GM12892 (cell line): ENCODE data around the gene RPL35. TPM values are rescaled to one million over a fixed set of nuclear protein-coding genes. Genes with fewer than 3 reads are reported as not detected.

Source experiments
- DNase-seq: peaks from one replicate; pipeline ENCODE4 v3.0.0; 2011; ENCODE audit not compliant: insufficient read length
- FAIRE-seq: peaks from 2 replicates; lab custom pipeline; 2011; peaks lifted over from hg19 to GRCh38; lab: Jason Lieb, UNC
- POLR2A ChIP-seq: IDR thresholded peaks from 2 replicates; pipeline ENCODE4 v1.6.1; 2011; ENCODE audit warnings: low read depth, low read length, control low read depth
- POLR2AphosphoS5 ChIP-seq: IDR thresholded peaks from 2 replicates; pipeline ENCODE4 v1.6.1; 2011; ENCODE audit warnings: low read depth, low read length, control low read depth
- TAF1 ChIP-seq: IDR thresholded peaks from 2 replicates; pipeline ENCODE4 v1.6.1; 2011; ENCODE audit warnings: low read depth, mild to moderate bottlenecking, control low read depth, low read length, borderline replicate concordance
- polyA plus RNA-seq: library from polyadenylated mRNA; unstranded; fragments of >200 nt; gene quantifications from one replicate; pipeline ENCODE4 v1.2.1, GENCODE V29; 2012; ENCODE audit warnings: missing spikeins, inconsistent platforms; ENCODE audit not compliant: missing spikeins

Gene RPL35
- polyA plus RNA-seq, result 7,172 TPM

GRCh38 chr9:124861342-124862229, at the start of gene RPL35, which contains the start of gene ARPC5L:
TSS of gene RPL35 (minus strand) at chr9:124861957. CDS start at chr9:124861912, 45 bp downstream.
TSS of gene ARPC5L (plus strand) at chr9:124862130. CDS start at chr9:124869291, 7,161 bp downstream.
- DNase-seq, result peak; percentile 98
- peak; percentile 94 for TF ChIP-seq POLR2AphosphoS5
- TF ChIP-seq POLR2A, result peak; percentile 97
- TF ChIP-seq TAF1, result peak; percentile 99
- peak; percentile 94 for FAIRE-seq

GRCh38 chr9:124908098-124908497, 46.3 kb upstream of the RPL35 start:
- no peak for FAIRE-seq
- no peak for DNase-seq
- TF ChIP-seq POLR2A, result no peak
- TF ChIP-seq TAF1, result no peak
- no peak for TF ChIP-seq POLR2AphosphoS5

- no peak for TF ChIP-seq TAF1
- TF ChIP-seq POLR2AphosphoS5, result no peak
- TF ChIP-seq POLR2A, result no peak
- DNase-seq, result no peak
Observed at GRCh38 chr9:124906966-124907365, 45.2 kb upstream of the RPL35 start.

DNA sequence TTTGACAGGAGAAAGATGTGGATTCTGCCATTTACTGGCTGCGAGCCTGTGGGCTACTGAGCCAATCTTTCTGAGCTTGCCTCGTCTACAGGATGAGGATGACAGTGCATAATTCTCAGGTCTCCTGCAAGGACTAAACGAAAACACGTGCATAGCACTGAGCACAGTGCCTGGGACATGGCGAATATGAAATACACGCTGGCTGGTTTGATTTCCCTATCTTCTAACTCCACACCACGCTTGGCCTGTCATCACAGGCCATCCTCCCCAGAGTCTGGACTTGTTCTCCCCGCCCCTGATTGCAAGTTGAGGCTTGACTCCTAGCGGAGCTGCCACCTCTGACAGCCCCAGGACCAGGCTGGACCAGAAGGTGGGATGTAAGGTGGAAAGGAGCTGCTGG, 38.1 kb upstream of the RPL35 start:
- no peak for TF ChIP-seq POLR2AphosphoS5
- TF ChIP-seq POLR2A, result no peak
- FAIRE-seq (no peak), DNase-seq (no peak)

More at GRCh38 chr9:124906966-124907365, 45.2 kb upstream of the RPL35 start:
- FAIRE-seq, result no peak

- TF ChIP-seq POLR2AphosphoS5 (no peak), POLR2A (no peak), TAF1 (no peak)
- FAIRE-seq (no peak), DNase-seq (no peak)
Observed at GRCh38 chr9:124897570-124898460, 36.1 kb upstream of the RPL35 start.

- TF ChIP-seq TAF1, result no peak
- no peak for TF ChIP-seq POLR2AphosphoS5
- TF ChIP-seq POLR2A, result no peak
- DNase-seq (no peak), FAIRE-seq (no peak)
Observed at GRCh38 chr9:124894741-124895170, 33.0 kb upstream of the RPL35 start.

DNA sequence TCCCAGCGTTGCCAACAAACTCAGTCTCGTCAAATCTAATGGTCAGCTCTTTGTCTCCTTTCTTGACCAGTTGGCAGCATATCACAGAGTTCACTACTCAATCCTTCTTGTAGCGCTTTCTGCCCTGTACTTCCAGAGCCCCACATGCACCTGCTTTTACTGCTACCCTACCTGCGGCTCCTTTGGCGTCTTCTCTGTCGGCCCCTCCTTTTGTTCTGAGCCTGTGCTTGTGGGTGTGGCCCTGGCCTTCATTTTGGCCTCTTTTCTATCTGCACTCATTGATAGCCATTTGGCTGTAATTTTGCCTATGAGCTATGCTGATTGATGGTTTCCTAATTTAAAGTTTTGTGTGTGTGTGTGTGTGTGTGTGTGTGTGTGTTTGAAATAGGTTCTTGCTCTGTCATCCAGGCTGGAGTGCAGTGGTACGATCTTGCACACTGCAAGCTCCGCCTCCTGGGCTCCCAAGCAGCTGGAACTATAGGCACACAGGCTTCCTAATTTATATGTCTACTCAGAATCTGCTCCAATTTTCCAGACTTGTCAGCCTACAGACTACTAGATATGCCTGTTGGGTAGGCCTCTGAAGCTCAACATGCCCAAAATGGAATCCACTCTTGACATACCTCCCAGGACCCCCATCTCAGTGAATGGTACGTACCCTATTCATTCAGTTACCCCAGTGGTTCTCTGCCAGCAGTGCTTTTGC, 32.4 kb upstream of the RPL35 start:
- TF ChIP-seq TAF1, result no peak
- no peak for TF ChIP-seq POLR2AphosphoS5
- TF ChIP-seq POLR2A, result no peak
- DNase-seq (no peak), FAIRE-seq (no peak)

DNA sequence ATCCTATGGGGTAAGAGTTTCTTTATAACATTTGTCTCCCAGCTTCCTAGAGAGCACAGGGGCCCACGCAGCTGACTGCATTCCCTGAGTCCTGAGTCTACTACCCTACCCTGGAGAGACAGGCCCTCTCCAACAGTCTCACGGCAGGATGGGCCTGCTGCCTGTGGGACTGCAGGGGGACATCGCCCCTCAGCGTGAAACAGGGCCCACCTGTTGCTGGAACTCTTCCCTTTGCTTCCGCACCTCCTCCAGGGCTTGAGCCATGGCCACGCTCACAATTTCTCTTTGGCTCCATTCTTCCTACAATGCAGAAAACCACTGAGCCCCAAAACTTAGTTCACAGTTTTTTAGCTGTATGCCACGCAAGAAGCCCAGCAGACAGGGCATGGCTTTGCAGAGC, 28.4 kb upstream of the RPL35 start:
- no peak for FAIRE-seq
- DNase-seq, result no peak
- no peak for TF ChIP-seq POLR2AphosphoS5
- no peak for TF ChIP-seq TAF1
- TF ChIP-seq POLR2A, result no peak

- TF ChIP-seq POLR2AphosphoS5, result no peak
- TF ChIP-seq TAF1, result no peak
- no peak for TF ChIP-seq POLR2A
- DNase-seq (no peak), FAIRE-seq (no peak)
Observed at GRCh38 chr9:124889006-124889405, 27.2 kb upstream of the RPL35 start.

GRCh38 chr9:124887832-124888231, 26.1 kb upstream of the RPL35 start:
- FAIRE-seq (no peak), DNase-seq (no peak)
- TF ChIP-seq POLR2AphosphoS5, result no peak
- TF ChIP-seq TAF1, result no peak
- no peak for TF ChIP-seq POLR2A

DNA sequence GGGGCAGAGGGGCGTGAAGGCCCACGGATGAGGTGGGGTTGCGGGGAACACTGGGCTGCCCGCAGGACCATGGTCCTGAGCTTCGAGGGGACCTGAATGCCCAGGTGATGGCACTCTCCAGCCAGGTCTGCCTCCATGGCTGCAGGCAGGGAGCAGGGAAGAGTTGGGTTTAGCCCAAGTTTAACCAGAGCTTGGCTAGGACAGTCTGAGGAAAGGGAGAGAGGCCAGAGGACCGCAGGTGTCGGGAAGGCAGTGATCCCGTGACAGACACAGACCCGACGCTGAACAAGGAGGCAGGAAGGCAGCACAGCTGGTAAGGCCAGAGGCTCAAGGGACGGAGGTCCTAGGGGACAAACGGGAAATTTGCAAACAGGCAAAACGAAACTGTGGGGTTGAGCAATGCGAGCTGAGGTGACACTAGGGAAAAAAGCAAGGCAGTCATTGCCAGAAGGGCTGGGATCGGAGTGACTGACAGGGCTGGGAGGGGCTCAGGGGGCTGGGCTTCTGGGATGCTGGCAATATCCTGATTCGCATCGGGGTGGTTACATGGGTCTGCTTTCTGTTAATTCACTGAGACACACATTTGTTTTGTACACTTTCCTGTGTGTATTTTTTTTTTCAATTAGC, 25.2 kb upstream of the RPL35 start:
- FAIRE-seq (no peak), DNase-seq (no peak)
- TF ChIP-seq POLR2AphosphoS5 (no peak), POLR2A (no peak), TAF1 (no peak)
